GM12801 (cell line): ENCODE measurements around the gene ZNF618.

Experiments used
- CTCF ChIP-seq: IDR thresholded peaks from one replicate; pipeline ENCODE4 v1.5.1; 2011; ENCODE audit warnings: control low read depth; ENCODE audit not compliant: insufficient read length; ENCODE audit errors: extremely low read depth

ZNF618 gene

GRCh38 chr9:114015607-114016006 lies 139.5 kb downstream of the ZNF618 start:
- TF ChIP-seq CTCF: no peak

- TF ChIP-seq CTCF: no peak
These were observed 140.0 kb downstream of the ZNF618 start for GRCh38 chr9:114016101-114016500.

GRCh38 chr9:114016629-114017423 lies 140.7 kb downstream of the ZNF618 start:
- no peak for TF ChIP-seq CTCF

DNA sequence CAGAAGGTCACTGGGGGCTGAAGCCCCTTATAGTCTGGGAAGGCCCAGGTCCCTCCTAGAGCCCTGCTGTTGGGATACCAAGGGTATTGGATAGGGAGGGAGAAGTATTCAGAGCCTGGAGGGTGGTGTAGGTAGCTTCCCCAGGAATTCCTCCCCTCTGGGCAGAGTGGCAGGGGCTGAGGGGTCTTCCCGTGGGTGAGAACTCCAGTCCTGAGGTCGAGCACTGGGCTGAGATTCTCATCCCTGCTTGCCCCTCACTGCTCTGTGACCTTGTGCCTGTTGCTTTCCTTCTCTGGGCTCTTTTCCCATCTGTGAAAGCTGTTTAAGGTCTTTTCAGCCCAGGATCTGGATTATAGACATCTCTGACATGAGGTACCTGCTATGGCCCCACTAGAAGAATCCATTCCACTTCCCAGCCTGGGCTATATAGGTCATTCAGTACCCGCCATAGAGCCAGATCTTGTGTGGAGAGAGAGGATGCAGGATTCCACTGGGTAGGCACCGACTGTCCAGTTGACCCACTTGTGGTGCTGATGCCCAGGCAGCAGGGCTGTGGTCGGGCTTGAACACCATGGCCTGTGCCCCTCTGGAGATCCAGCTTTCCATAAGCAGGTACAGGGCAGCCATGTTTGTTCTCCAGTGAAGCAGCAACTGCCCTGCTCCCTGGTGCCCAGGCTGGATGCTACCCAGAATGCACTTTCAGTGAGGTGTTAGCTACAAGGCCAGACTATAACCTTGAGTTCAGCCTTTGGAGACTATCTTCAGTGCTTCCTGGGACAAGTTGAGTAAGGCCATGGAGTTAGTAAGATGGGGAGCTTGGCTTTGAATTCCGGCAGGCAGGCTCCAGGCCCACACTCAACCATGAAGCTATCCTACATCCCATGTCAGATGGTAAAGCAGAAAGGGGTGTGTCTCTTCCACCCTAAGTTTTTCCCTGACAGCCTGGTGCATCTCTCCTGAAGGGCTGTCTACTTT lies 141.9 kb downstream of the ZNF618 start:
- no peak for TF ChIP-seq CTCF

DNA sequence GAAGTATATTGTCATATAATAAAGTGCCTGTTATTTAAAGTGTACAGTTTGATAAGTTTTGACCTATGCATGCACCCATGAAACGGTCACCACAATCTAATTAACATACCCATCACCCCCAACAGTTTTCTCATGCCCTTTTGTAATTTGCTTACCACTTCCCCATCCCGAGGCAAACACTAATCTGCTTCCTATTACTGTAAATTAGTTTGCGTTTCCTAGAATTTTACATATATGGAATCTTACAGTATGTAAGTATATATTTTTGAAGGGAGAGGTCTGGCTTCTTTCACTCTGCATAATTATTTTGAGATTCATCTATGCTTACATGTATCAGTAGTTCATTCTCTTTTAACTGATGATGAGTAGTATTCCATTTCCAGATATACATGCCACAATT lies 145.5 kb downstream of the ZNF618 start:
- no peak for TF ChIP-seq CTCF

DNA sequence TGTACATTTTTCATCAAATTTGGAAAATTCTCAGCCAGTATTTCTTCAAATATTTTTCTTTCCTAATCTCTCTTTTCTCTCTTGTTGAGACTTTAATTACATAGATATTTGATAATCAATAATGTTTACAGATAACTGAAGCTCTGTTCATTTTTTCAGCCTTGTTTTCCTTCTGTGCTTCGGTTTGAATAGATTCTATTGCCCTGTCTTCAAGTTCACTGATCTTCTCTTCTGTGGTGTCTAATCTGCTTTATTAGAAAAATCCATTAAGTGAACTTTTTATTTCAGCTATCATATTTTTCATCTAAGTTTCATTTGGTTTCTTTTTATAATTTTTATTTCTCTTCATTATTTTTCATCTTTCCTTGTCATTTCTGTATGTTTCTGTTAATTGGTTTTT lies 147.9 kb downstream of the ZNF618 start:
- no peak for TF ChIP-seq CTCF

- TF ChIP-seq CTCF: no peak
These were observed 149.2 kb downstream of the ZNF618 start for GRCh38 chr9:114025196-114025753.
